Thoracic aorta endothelial cell (primary cell): ENCODE data around the gene PREPL. TPM values are rescaled to one million over a fixed set of nuclear protein-coding genes. Genes with fewer than 3 reads are reported as not detected.

ENCODE experiments used
- total RNA-seq: library from RNA; depleted of rRNA; stranded (reverse); fragments of >200 nt; gene quantifications from 2 replicates; pipeline ENCODE4 v1.2.3, GENCODE V29; 2012

The PREPL gene
- 52.7 and 52.9 TPM in 2 replicates for total RNA-seq

DNA sequence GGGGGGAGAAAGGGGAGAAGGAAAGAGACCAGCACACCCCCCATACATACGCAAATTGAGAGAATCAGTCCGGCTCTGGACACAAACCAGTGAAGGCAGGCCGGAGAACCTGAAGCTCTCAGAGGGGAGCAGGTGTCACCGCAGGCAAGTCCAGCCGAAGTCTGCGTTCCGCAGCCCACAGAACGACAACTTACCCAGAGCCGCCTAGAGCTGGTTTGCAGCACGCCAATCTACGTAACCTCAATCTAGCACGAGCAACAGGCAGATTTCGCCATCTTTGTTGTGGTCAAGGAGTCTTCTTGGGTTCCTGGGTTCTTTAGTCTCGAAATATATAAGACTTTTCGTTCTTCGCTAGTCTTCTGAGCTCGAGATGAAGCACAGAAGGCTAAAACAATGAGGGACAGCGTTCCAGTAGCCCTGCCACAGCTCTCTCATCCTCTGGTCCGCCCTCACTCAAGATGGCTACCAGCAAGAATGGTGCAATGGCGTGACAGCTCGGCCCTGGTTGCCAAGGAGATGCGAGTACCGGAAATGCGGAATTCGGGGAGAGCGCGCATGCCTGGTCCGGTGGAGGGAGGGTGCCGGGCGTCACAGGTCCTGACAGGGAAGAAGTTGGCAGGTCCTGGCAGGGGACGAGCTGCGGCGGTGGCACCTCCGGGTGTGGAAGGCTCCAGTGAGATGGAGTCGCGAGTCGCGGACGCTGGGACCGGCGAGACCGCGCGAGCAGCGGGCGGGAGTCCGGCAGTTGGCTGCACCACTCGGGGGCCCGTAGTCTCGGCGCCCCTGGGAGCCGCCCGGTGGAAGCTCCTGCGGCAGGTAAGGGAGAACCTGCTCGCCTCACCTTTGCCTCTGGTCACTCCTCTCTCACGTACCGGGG, at the start of gene PREPL, which contains the start of gene CAMKMT:
PREPL (minus strand) TSS at position 165 of the 877 bp plus-strand sequence. CDS start 15,152 bp downstream, outside the sequence.
CAMKMT (plus strand) TSS at position 618 of the 877 bp plus-strand sequence.

Other genes starting within 250 kb of the PREPL start
- 23.9 and 31.7 TPM in 2 replicates for gene PPM1B, start 192.6 kb downstream of the PREPL start, total RNA-seq
- gene SLC3A1, start 86.0 kb downstream of the PREPL start, total RNA-seq, result 0.13 TPM in 1 of 2 replicates, not detected in the other
- gene CAMKMT, start 453 bp upstream of the PREPL start, total RNA-seq, result 11.5 and 12.1 TPM in 2 replicates